RWPE2 (cell line): ENCODE data around the gene NUMBL.
"Not testable (repeated sequence)": the region's sequence is repeated elsewhere in the genome, so short reads cannot be mapped to it uniquely, and the experiment has no call there.

Experiments
- ATAC-seq: fragments of 200-7000 bp; cut with Tn5 transposase; 3 replicates; pipeline ENCODE4 v1.9.1; 2021; ENCODE audit warnings: low read depth
- DNase-seq: peaks from one replicate; pipeline ENCODE4 v3.0.0-alpha.2; 2020; ENCODE audit warnings: low spot score
- H3K27ac ChIP-seq: fragments of 450-650 bp; 2 replicates; pipeline ENCODE4 v1.5.1; 2017; ENCODE audit warnings: mild to moderate bottlenecking; ENCODE audit not compliant: poor library complexity, severe bottlenecking
- H3K27me3 ChIP-seq: fragments of 250-450 bp; sonication (Bioruptor Pico); 2 replicates; pipeline ENCODE4 v1.5.1; 2021; ENCODE audit warnings: mild to moderate bottlenecking, moderate library complexity; ENCODE audit not compliant: insufficient read depth, poor library complexity, severe bottlenecking
- H3K36me3 ChIP-seq: fragments of 250-450 bp; sonication (Bioruptor Pico); 2 replicates; pipeline ENCODE4 v1.5.1; 2020; ENCODE audit warnings: low read depth, mild to moderate bottlenecking, moderate library complexity
- H3K4me1 ChIP-seq: fragments of 250-450 bp; sonication (Bioruptor Pico); 2 replicates; pipeline ENCODE4 v1.5.1; 2021; ENCODE audit warnings: mild to moderate bottlenecking, moderate library complexity; ENCODE audit not compliant: insufficient read depth, poor library complexity, severe bottlenecking
- H3K4me3 ChIP-seq: fragments of 250-450 bp; sonication (Bioruptor Pico); 2 replicates; pipeline ENCODE4 v1.5.1; 2021; ENCODE audit warnings: mild to moderate bottlenecking, moderate library complexity; ENCODE audit not compliant: severe bottlenecking
- H3K9me3 ChIP-seq: fragments of 250-450 bp; sonication (Bioruptor Pico); 2 replicates; pipeline ENCODE4 v1.5.1; 2021; ENCODE audit warnings: mild to moderate bottlenecking, moderate library complexity; ENCODE audit not compliant: severe bottlenecking
- CTCF ChIP-seq: fragments of 450-650 bp; IDR thresholded peaks from one replicate; pipeline ENCODE4 v1.5.1; 2017; ENCODE audit warnings: mild to moderate bottlenecking, moderate library complexity; ENCODE audit not compliant: poor library complexity, severe bottlenecking

Gene NUMBL

GRCh38 chr19:40629346-40629745 lies 61.1 kb downstream of the NUMBL start:
- no peak overlapping the region for H3K4me3 ChIP-seq
- ATAC-seq = no peak
- no peak for TF ChIP-seq CTCF

GRCh38 chr19:40627486-40628279 lies 62.8 kb downstream of the NUMBL start:
- no peak for TF ChIP-seq CTCF
- H3K36me3 ChIP-seq = peaks cover 48% of the 10 kb centered on the region
- no peaks in the 10 kb centered on the region for H3K4me1 ChIP-seq
- H3K4me3 ChIP-seq = no peak overlapping the region
- H3K27ac ChIP-seq = no peak overlapping the region
- no peak for ATAC-seq
- DNase-seq = no peak
- H3K27me3 ChIP-seq = no peaks in the 10 kb centered on the region
- no peaks in the 10 kb centered on the region for H3K9me3 ChIP-seq

More at GRCh38 chr19:40629346-40629745, 61.1 kb downstream of the NUMBL start:
- no peaks in the 10 kb centered on the region for H3K4me1 ChIP-seq
- no peaks in the 10 kb centered on the region for H3K27me3 ChIP-seq
- no peak for DNase-seq
- peaks cover 35% of the 10 kb centered on the region for H3K36me3 ChIP-seq
- H3K9me3 ChIP-seq = no peaks in the 10 kb centered on the region
- H3K27ac ChIP-seq = no peak overlapping the region

GRCh38 chr19:40626918-40627317 lies 63.5 kb downstream of the NUMBL start:
- H3K36me3 ChIP-seq = peaks cover 55% of the 10 kb centered on the region

GRCh38 chr19:40625406-40626120 lies 64.9 kb downstream of the NUMBL start:
- peaks cover 68% of the 10 kb centered on the region for H3K36me3 ChIP-seq
- no peaks in the 10 kb centered on the region for H3K9me3 ChIP-seq
- TF ChIP-seq CTCF = no peak
- no peaks in the 10 kb centered on the region for H3K4me1 ChIP-seq
- DNase-seq = no peak
- ATAC-seq = no peak
- no peak overlapping the region for H3K27ac ChIP-seq
- H3K27me3 ChIP-seq = no peaks in the 10 kb centered on the region
- H3K4me3 ChIP-seq = no peak overlapping the region

More at GRCh38 chr19:40626918-40627317, 63.5 kb downstream of the NUMBL start:
- Histone ChIP-seq H3K9me3 (no peaks in the 10 kb centered on the region), H3K27ac (no peak overlapping the region), H3K4me3 (no peak overlapping the region), H3K4me1 (no peaks in the 10 kb centered on the region), H3K27me3 (no peaks in the 10 kb centered on the region)
- DNase-seq (no peak), ATAC-seq (no peak)
- no peak for TF ChIP-seq CTCF

GRCh38 chr19:40624369-40625153 lies 65.9 kb downstream of the NUMBL start:
- not testable (repeated sequence) for H3K4me3 ChIP-seq, ATAC-seq, H3K27me3 ChIP-seq, H3K27ac ChIP-seq, H3K9me3 ChIP-seq, H3K4me1 ChIP-seq, DNase-seq
- H3K36me3 ChIP-seq = peaks cover 77% of the 10 kb centered on the region
